HG02973 (cell line): ENCODE measurements around the gene PTPRCAP.
"Not testable (repeated sequence)": the region's sequence is repeated elsewhere in the genome, so short reads cannot be mapped to it uniquely, and the experiment has no call there.

Experiments used
- ATAC-seq: cut with Tn5 transposase; IDR thresholded peaks from one replicate; pipeline ENCODE4 v1.9.1; 2021; ENCODE audit warnings: moderate library complexity; ENCODE audit not compliant: unreplicated experiment

PTPRCAP gene, protein sequence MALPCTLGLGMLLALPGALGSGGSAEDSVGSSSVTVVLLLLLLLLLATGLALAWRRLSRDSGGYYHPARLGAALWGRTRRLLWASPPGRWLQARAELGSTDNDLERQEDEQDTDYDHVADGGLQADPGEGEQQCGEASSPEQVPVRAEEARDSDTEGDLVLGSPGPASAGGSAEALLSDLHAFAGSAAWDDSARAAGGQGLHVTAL

DNA sequence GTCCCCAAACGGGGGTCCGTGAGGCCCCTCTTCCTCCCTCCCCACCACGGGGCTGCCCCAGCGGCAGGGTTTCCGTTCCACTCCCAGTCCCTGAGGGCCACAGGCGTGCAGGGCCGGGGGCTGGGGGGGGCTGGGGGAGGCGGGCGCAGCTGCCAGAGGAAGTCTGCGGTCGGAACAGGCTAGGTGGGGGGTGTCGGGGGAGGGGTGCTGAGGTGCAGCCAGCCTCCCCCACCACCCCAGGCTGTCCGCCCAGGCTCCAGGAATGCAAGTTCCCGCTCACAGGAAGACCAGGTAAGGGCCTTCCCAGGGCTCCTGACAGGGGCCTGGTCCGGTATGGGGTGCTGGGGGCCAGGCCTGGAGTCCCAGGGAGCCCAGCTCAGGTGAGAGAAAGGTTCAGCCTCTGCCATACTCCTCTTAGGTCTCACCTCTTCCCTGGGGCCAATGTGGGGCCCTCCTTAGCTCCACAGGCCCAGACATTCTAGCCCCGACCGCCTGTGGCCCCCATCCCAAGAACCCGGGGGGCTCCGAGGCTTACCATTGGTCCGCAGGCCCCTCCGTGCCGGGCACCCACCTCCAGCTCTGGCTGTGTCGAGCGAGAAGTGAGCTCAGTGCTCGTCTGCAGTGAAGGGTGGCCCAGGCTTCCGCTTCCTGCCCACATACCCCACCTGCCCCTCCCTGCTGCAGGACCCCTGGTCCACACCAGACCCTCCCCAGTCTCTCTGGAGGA is at the start of gene PTPRCAP:
Gene PTPRCAP, minus strand, starts transcription at position 601 of the 727 bp plus-strand sequence. Its CDS starts 63 bp downstream, at position 538.
- no peak for ATAC-seq

DNA sequence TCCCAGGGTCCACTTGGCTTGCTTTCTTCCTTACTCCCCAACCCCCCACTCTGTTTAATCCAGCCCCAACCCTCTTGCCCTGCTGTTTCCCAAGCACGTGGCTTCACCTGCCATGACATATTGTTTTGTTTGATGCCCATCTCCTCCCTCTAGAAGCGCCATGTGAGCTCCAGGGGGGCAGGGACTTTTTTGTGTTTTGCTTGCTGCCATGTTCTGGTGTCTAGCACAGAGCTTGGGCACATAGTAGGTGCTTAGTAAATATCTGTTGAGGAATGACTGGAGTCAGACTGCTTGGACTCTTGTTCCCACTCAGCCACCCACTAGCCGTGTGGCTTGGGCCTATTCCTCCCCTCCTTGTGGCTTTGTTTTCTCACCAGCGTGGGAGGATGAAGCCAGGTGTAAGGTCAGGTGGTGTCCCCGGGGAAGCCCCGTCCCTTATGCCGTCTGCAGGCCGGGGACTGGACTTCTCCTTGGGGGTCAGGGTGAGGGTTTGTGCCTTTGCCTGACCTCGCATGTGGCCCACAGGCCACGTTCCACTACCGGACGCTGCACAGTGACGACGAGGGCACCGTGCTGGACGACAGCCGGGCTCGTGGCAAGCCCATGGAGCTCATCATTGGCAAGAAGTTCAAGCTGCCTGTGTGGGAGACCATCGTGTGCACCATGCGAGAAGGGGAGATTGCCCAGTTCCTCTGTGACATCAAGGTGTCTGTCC is 49.2 kb upstream of the PTPRCAP start:
- ATAC-seq: peak; percentile 18

DNA sequence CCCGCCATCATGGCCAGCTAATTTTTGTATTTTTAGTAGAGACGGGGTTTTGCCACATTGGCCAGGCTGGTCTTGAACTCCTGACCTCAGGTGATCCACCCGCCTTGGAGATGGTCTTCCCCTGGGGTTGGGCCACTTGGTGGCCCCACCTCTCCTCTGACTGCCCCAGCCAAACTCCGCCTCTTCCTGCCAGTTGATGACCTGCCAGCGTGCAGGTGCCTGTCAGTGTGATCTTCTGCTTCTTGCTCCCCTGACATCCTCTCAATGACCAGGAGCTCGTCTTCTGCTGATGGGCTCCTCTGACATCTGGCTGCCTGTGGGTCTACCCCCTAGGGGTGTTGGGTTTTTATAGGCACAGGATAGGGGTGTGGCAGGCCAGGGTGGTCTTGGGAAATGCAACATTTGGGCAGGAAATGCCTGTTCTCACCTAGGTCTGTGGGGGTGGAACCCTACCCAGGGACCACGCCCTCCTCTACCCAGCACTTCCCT is 48.4 kb upstream of the PTPRCAP start:
- not testable (repeated sequence) for ATAC-seq

DNA sequence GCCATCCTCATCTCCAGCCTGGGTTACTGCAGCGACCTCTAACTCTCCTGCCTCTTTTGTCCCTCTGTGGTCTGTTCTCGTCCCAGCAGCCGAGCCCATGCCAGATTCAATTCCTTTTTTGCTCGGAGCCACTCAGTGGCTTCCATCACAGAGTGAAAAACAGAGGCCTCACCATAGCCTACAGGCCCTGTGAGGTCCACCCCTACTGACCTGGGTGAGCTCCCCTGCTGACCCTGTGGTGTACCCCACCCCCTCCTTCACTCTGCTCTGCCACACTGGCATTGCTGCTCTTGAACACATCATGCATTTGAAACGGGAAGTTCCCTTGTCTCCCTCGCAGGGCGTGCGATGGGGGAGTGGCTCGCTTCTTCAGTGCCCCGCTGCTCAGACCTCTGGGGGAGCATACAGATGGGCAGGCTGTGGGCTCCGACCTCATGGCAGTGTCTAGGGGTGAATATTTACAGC is 47.4 kb upstream of the PTPRCAP start:
- no peak for ATAC-seq

DNA sequence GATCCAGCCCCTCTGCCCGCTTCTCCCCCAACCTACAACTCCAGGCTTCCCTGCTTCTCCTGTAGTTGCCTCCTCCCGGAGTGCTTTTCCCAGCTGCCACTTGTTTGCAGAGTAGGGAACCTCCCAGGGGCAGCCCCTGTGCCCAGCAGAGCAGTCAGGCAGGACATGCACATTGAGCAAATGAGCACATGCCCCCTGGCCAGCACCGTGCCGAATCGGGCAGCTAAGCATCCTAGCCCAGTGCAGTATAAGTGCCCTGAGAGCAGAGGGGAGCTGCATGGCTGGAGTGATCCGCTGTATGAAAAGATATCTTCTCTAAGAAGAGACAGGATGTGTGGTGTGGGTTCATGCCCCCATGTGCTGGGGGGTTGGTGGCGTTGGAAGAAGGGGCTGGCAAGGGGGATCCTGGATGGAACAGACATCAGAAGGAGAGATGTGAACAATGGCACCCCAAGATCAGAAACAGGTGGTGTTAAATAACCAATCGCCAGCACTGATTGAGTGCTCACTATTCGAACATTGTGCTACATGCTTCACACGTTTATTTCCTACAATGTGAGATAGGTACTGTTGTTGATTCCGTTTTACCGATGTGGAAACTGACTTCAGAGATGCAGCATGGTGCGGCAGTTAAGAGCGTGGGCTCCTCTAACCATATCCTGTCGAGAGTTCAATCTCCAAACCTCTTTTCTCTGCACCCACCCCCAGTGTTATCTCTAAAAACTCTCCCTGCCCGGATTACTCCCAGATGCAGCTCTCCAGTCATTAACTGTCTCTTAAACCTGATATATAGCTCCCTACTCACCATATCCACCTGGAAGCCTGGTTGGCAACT is 46.6 kb upstream of the PTPRCAP start:
- no peak for ATAC-seq

DNA sequence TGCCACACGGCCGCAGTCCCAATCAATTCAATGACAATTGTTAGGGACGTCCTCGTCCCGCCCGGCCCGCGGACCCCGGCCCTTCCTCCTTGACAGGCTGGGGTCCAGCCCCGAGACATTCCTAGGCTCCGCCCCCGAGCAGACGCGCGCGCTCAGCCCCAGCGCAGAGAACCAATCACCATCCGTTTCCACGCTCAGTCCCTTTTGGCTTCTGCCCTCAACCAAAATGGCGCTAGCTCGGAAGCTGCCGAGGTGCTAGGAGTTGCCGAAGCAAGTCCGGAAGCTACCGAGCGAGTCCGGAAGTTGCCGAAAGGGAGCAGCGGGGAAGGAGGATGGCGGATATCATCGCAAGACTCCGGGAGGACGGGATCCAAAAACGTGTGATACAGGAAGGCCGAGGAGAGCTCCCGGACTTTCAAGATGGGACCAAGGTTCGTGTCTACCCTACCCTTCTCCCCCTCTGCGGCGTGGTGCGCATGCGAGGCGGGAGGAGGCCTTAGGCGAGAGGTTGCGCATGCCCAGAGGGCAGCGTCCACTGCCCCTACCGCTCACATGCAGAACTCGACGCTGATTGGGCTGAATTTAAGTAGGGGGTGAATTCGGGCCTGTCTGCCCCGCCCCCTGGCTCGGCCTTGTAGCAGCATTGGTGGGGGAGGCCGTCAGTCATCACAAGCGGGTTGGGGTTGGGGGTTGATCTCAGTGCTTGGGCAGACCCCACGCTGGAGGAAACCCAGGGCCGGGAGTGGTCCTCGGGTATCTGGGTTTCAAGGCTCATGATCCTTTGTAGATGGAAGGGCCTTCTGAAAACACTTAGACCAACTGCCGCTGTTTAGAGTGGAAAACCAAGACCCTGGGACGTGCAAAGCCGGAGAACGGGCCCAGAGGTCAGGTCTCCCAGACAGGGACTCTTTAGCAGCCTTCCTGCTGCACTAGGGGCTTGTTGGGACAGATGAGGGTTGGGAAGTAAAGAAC is 45.6 kb upstream of the PTPRCAP start, which contains the start of gene AIP:
Gene AIP, plus strand, starts transcription at position 200 of the 972 bp plus-strand sequence. Its CDS starts 133 bp downstream, at position 333.
- peak; percentile 59 for ATAC-seq

DNA sequence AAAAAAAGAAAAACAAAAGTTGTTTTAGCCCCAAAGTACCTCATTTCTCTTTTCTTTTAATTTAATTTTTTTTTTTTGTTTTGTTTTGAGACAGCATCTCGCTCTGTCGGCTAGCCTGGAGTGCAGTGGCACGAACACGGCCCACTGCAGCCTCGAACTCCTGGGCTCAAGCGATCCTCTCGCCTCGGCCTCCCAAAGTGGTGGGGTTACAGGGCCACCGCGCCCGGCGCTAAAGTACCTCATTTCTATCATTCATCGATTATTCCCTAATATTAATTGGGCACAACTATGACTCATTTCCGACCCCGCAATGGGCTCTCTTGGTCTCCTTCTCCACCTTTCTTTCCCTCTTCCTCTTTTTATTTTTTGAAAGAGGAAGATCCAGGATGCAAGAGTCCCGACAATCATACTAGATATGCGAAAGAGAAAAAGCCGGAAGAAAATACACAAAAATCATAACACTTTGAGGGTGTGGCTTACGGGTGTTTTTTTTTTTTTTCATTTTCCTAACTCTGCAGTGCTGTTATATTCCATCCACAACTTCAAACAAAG is 44.9 kb upstream of the PTPRCAP start:
- no peak for ATAC-seq

DNA sequence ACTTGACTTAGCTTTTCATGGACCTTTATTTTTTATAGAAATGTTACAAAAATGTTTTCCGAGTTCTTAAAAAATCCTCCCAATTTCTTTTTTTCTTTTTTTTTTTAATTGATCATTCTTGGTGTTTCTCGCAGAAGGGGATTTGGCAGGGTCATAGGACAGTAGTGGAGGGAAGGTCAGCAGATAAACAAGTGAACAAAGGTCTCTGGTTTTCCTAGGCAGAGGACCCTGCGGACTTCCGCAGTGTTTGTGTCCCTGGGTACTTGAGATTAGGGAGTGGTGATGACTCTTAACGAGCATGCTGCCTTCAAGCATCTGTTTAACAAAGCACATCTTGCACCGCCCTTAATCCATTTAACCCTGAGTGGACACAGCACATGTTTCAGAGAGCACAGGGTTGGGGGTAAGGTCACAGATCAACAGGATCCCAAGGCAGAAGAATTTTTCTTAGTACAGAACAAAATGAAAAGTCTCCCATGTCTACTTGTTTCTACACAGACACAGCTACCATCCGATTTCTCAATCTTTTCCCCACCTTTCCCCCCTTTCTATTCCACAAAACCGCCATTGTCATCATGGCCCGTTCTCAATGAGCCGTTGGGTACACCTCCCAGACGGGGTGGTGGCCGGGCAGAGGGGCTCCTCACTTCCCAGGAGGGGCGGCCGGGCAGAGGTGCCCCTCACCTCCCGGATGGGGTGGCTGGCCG is 40.0 kb upstream of the PTPRCAP start:
- not testable (repeated sequence) for ATAC-seq

DNA sequence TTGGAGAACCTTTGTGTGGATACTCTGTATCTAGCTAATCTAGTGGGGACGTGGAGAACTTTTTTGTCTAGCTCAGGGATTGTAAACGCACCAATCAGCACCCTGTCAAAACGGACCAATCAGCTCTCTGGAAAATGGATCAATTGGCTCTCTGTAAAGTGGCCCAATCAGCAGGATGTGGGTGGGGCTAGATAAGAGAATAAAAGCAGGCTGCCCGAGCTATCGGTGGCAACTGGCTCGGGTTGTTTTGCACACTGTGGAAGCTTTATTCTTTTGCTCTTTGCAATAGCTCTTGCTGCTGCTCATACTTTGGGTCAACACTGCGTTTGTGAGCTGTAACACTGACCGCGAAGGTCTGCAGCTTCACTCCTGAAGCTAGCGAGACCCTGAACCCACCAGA is 39.2 kb upstream of the PTPRCAP start:
- ATAC-seq: not testable (repeated sequence)

DNA sequence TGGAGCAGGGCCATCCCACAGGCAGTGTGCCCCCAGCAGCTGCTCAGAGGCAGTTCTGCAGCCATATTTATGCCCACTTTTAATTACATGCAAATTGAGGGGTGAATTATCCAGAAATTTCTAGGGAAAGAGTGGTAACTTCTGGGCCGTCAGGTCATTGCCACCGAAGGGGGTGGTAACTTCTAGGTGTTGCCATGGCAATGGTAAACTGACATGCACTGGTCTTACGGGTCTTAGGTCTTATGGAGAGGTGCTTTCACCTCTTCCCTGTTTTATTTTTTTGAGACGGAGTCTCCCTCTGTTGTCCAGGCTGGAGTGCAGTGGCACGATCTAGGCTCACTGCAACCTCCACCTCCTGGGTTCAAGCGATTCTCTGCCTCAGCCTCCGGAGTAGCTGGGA is 35.4 kb upstream of the PTPRCAP start:
- ATAC-seq: no peak

DNA sequence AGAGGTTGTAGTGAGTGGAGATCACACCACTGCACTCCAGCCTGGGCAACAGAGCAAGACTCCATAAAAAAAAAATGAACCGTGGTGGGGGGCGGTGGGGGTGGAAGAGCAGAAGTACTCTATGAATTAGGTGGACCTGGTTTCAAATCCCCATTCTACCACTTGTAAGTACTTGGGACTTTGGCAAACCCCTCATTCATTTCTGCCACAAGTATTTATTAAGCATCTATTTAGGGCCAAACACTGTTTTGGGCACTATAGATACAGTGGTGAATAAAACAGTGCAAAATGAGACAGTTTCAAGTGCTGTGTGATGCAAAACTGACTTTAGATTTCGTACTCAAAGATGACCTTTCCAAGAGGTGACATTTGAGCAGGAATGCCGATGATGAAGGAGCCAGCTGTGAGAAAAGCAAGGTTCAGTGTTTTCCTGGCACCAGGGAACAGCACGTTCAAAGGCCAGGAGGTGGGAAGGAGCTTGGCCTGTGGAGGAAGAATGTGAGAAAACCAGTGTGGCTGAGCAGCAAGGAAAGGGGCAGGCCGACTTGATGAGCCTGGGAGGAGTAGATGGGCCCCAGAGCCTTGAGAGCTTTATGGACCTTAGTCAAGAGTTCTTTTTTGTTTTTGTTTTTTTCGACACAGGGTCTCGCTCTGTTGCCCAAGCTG is 33.0 kb upstream of the PTPRCAP start:
- ATAC-seq: no peak

DNA sequence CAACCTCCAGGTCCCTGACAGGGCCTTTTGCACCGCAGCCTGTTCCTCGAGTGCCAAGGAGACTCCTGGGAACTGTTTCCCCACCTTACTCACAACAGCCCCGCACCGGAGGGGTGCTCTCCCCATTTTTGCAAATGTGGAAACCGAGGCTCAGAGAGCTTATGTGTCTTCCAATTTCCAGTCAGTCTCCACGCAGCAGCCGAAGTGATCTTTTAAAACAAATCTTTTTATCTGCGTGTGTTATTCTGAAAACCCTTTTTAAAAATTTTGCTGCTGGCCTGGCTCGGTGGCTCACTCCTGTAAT is 32.0 kb upstream of the PTPRCAP start:
- ATAC-seq: no peak

DNA sequence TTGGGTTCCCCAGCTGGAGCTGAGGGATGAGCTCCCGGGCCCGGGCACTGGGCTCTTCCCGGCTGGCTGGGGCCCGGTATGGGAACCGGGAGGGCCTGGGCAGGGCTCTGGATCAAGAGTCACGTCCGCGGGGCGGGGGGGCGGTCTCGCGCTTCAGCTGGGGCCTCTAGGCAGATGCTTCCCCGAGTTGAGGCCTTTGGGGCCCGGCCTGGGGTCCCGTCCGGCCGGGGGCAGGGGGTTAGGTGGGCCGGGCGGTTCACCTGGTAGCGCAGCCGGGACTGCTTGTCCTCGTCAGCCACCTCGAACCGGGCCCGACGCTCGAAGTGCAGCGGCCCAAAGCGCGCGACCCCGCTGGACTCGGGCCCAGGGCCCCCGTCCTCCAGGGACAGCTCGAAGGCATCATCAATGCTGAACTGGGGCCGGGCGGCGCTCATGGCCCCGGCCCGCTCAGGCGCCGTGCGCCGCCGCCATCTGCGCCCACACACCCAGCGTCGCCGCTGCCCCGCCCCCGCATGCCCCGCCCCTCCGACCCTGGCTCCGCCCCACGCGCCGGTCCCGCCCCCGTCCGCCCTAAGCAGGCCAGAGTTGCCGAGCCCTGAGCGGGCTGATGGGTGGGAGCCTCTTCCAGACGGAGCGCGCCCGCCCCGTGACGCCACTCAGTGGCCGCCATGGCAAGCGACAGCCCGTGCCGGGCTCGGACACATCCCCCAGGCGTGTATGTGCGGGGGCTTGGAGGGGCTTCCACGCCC is 31.5 kb upstream of the PTPRCAP start, which contains the start of gene TMEM134:
Gene TMEM134, minus strand, starts transcription at position 493 of the 749 bp plus-strand sequence. Its CDS starts 59 bp downstream, at position 434.
- ATAC-seq: peak; percentile 60

DNA sequence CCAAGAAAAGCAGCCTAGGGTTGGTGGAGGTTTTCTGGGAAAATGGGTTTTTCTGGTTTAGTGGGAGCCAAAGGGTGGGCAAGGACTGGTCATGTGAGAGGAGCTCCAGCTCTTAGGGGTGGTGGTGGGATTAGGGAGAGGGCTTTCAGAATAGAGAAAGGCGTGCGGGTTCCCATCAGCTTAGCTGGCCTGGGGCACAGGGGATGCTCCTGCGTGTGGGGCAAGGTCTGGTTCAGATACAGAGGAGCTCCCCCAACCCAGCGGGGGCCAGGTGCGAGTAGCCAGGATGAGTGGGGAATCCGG is 30.9 kb upstream of the PTPRCAP start:
- ATAC-seq: peak; percentile 2

DNA sequence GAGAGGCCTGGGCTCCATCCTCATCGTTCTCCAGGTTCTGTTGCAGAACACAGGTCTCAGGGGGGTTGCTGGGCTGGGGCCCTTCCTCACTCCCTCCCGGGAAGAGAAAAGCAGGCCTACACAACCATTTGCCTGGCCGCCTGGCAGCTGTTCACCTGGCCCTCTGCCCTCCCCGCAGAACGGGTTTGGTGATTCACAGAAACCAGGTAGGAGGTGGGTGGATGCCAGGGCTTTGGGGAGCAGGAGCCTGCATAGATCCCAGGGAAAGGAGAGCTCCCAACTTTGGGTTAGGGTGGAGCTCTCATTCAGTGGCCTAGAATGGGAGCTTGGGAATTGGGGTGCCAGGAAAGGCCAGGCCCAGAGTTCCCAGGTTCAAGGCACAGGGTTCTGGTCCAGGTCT is 30.6 kb upstream of the PTPRCAP start:
- ATAC-seq: no peak

DNA sequence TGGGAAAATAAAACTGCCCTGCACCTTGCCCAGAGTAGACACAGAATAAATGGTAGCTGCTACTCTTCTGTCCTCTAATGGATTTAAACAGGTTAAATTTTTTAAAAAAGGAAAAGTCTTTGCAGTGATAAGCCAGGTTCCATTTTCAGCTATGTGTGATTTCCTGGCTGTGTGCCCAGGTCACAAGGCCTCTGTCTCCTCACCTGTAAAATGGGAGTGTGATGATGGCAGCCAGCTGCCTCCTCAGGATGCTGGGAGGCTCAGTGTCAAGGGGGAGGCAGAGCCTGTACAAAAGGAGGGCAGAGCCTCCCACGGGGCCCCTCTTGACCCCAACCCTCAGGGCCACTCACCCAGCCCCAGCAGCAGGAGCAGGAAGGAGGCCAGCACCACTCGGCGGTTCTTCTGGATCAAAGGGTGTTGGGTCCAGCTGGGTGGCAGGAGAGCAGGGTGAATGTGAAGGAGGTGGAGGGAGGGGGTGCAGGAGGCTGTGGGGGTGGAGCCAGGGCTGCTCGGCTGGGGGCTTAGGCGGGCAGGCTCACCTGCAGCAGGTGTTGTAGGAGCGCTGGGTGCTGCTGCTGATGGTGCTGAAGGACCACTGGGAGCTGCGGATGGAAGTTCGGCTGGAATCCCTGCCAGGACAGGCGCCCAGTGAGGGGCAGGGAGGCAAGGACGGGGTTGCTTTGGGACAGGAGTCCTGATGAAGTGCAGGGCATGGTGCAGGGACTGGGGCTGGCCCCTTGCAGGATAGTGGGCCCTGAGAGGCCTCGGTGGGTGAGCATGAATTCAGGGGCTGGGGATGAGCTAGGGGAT is 29.7 kb upstream of the PTPRCAP start:
- ATAC-seq: no peak

DNA sequence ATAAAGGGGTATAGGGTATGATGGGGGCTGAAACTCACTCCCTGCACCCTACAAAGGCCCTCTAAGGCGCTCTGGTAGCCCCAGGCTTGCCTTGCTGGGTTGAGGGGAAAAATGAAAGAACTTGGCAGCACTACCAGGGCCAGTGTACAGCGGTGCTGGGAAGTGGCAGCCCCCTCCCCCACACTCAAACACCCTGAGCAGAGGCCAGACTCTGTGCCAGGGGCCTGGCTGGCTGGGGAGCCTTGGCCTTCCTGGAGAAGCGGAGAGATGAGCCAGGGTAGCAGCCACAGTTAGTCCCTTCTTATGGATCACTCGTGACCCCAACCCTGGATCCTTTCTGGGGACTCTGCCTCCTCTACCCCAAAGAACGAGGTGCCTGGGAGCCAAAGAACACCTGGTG is 28.9 kb upstream of the PTPRCAP start:
- no peak for ATAC-seq
